ENCODE data around the gene TOLLIP.

Gene TOLLIP

GRCh38 chr11:1228921-1229451, 80.4 kb downstream of the TOLLIP start:
- DNase-seq, result no peak

DNA sequence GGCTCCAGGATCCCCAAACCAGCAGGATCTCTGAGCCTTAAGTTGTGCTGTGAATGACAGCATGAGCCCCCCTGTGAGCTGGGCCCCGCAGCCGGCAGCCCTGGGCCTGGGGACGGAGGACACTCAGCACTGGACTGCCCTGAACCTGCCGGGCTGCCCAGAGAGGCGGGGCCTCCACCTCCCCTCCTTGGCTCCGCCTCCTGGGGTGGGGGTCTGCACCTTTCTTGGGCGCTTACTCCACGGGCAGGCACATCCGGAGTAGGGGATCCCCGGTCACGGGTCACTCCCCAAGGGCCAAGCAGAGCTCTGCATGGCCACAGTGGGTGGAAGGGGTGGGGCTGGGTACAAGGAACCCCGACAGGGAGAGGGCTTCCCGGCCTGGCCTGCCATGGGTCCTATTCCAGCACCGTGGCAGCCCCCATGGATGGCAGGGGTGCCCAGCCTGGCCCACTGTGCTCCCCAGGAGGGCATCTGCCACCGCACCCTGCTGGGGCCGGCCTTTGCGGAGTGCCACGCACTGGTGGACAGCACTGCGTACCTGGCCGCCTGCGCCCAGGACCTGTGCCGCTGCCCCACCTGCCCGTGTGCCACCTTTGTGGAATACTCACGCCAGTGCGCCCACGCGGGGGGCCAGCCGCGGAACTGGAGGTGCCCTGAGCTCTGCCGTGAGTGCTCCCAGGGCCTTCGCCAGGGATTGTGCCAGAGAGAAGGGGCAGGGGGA, 81.2 kb downstream of the TOLLIP start:
- no peak for DNase-seq

- DNase-seq, result no peak
These were observed 81.8 kb downstream of the TOLLIP start for GRCh38 chr11:1227551-1228100.

- no peak for DNase-seq
These were observed 82.4 kb downstream of the TOLLIP start for GRCh38 chr11:1226986-1227550.

DNA sequence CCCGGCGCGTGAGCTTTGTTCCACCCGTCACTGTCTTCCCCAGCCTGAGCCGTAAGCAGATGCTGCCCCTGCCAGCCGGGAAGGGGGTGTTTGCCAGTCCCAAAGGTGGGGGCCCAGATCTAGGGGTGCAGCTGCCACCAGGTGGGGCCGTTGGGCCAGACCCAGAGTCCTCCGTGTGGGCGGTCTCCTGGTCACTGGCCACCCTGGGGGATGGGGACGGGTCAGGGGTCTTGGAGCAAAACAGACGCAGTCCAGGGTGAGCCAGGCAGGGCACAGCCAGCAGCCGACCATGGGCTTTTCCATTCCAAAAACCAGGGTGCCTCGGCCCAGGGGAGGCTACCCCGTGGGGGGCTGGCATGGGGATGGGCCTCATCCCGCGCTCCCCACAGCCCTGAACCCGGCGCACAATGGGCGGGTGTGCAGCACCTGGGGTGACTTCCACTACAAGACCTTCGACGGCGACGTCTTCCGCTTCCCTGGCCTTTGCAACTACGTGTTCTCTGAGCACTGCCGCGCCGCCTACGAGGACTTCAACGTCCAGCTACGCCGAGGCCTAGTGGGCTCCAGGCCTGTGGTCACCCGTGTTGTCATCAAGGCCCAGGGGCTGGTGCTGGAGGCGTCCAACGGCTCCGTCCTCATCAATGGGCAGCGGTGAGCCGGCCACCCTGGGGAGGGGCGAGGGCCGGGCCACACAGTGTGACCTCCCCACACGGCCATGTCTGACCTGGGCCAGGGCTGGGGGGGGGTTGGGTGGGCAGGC, 83.0 kb downstream of the TOLLIP start:
- DNase-seq, result no peak

DNA sequence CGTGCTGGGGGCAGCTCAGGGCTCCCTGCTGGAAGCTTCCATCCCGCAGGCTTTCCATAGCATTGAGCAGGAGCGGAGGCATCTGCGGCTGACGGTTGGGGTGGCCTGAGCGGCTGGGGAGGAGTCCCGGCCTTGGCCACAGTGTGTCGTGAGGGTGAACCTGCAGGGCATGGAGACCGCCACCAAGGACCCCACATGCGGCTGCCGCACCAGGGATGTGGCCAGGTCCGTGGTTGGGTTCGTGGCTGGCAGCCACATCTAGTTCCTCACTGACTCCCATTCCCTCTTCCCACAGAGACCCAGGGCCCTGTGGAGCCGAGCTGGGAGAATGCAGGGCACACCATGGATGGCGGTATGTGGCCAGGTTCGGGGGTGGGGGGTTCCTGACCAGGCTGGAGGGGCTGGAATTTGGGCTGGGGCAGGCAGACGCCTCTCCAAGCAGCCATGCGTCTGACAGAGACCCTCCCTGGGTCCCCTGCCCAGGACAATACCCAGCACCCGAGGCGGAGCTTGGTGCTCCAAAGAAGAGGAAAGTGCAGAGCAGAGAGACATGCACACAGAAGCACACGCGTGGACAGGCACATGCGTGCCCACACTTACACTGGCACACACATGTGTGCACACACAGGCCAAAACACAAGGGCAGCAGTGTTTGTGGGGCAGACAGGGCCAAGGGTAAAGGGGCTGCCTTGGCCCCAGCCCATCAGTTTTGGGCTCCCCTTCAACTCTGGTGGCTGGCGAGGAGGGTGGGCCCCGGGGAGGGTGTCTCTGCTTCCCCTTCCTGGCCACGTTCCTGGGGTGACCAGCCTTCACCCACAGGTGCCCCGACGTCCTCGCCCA, 83.8 kb downstream of the TOLLIP start:
- DNase-seq, result no peak

DNA sequence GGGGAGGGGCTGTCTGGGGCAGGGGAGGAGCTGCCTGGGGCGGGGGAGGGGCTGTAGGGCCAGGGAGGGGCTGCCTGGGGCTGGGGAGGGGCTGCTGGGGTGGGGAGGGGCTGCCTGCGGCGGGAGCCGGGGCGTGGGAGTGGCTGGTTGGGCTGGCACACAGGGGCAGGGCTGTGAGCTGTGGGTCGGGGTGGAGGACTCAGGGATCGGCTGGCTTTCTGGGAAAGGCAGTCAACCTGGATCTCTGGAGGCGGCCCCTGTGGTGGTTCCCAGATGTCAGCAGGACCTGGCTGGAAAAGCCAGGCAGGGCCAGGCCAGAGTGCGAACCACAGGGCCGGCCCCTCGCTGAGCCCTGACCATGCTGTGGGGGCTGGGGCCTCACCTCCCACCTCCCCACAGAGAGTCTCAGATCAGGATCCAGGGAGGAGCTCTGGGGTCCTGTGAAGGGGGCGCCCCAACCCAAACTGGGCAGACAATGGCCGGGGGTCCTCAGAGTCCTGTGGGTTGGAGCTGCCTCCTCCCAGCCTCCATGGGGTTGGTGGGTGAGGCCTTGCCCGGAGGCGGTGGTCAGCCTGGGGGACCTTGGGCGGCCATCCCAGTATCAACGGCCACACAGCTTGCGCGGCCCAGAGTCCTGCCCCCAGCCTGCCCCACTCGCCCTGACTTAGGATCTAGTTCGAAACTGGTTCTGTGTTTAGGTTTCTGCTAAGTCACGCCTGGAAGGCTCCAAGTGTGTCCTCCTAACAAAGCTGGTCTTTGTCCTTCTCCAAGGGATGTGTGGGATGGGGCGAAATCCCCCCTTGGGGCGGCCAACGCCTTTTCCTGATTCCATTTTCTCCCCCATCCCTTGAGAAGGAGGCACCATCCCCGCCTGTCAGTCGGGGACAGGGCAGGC, 84.7 kb downstream of the TOLLIP start:
- no peak for DNase-seq
